Body of pancreas (tissue), 4 donors: ENCODE data around the gene STK11IP. TPM values are rescaled to one million over a fixed set of nuclear protein-coding genes. Genes with fewer than 3 reads are reported as not detected.
A peak's percentile ranks its signal among the peaks of the same experiment; 100 is the strongest.

ENCODE experiments used
- ATAC-seq: fragments of 150-250 bp; one replicate; pipeline ENCODE4 v1.9.1; 2016
- DNase-seq, 4 donors: peaks; one replicate each; pipeline ENCODE4 v3.0.0-alpha.2; 2019
- H3K27ac ChIP-seq, 4 donors: fragments of 200-600 bp; sonication (generic); 1 replicate in 3 of 4; 2 replicates in 1 of 4; pipeline versions ENCODE4 v1.5.1 to v1.6.1; 2016 to 2019; ENCODE audit warnings: mild to moderate bottlenecking in 1 of 4, mixed read lengths in 1 of 4, moderate library complexity in 1 of 4
- H3K27me3 ChIP-seq, 2 donors: fragments of 200-600 bp; sonication (generic); one replicate each; pipeline ENCODE4 v1.6.0; 2016; ENCODE audit warnings: mild to moderate bottlenecking in 1 of 2
- H3K36me3 ChIP-seq, 2 donors: fragments of 200-600 bp; sonication (generic); replicated peaks in 1 of 2; 2 replicates each; pipeline ENCODE4 v1.5.1; 2016; ENCODE audit warnings: low read depth in 2 of 2; ENCODE audit not compliant: insufficient read depth in 1 of 2
- H3K4me1 ChIP-seq: fragments of 200-600 bp; sonication (generic); one replicate; pipeline ENCODE4 v1.6.0; 2016
- H3K4me3 ChIP-seq, 2 donors: fragments of 200-600 bp; sonication (generic); 1 replicate in 1 of 2; 2 replicates in 1 of 2; pipeline ENCODE4 v1.5.1; 2016 to 2019
- H3K9me3 ChIP-seq, 3 donors: fragments of 200-600 bp; sonication (generic); 1 replicate in 2 of 3; 2 replicates in 1 of 3; pipeline ENCODE4 v1.5.1; 2016
- CTCF ChIP-seq, 7 experiments: fragments of 450-650 bp in 4 of 7; fragments of 200-600 bp in 3 of 7; sonication (generic) in 3 of 7; IDR thresholded peaks; one replicate each; pipeline ENCODE4 v1.5.1; 2016 to 2019; ENCODE audit warnings: antibody characterized with exemption in 7 of 7
- POLR2A ChIP-seq, 3 donors: fragments of 450-650 bp; IDR thresholded peaks; one replicate each; pipeline ENCODE4 v1.6.1; 2016; ENCODE audit warnings: antibody characterized with exemption in 3 of 3, mild to moderate bottlenecking in 2 of 3
- WGBS, 2 donors: methylation state at CpG; one replicate each; pipeline ENCODE4 v1.1.5; 2017; 5-methylcytosine and 5-hydroxymethylcytosine counted together
- intact Hi-C: fragments of 100-400 bp; cut with DNase I; formaldehyde crosslinking; loops from one replicate; pipeline ENCODE4 v1.15.1; 2023
- total RNA-seq, 2 donors: library from RNA; depleted of rRNA; stranded (reverse); fragments of >200 nt; gene quantifications; one replicate each; pipeline ENCODE4 v1.1.0, GENCODE V29; 2016

The STK11IP gene
- total RNA-seq, 2 donors from 2014 or later, result 9.6 to 18.1 TPM

GRCh38 chr2:219563271-219563928 lies 34.3 kb upstream of the STK11IP start:
- DNase-seq, result peak in 1 of 4 donors; percentile 9

GRCh38 chr2:219565130-219566080 lies 32.3 kb upstream of the STK11IP start:
- Histone ChIP-seq H3K4me3 (no peak overlapping the region), H3K4me1 (peaks cover 9% of the 10 kb centered on the region), H3K27ac (no peak overlapping the region), H3K27me3 (no peaks in the 10 kb centered on the region), H3K36me3 (peaks cover 0 to 11% of the 10 kb centered on the region in 2 donors), H3K9me3 (no peaks in the 10 kb centered on the region)
- TF ChIP-seq POLR2A (IDR thresholded peaks at IDR 0.05) (no peak), CTCF (IDR thresholded peaks at IDR 0.05) (no peak)
- intact Hi-C loops, result no loop called here
- 87 to 96% methylated on average over 16 to 21 of the region's 21 CpGs for WGBS, 2 donors
- DNase-seq, result no peak
- ATAC-seq, result no peak

More at GRCh38 chr2:219563271-219563928, 34.3 kb upstream of the STK11IP start:
- Histone ChIP-seq H3K9me3 (no peaks in the 10 kb centered on the region), H3K27me3 (no peaks in the 10 kb centered on the region), H3K4me3 (no peak overlapping the region), H3K4me1 (peaks cover 9% of the 10 kb centered on the region), H3K27ac (no peak overlapping the region), H3K36me3 (peaks cover 0 to 11% of the 10 kb centered on the region in 2 donors)
- intact Hi-C loops, result no loop called here
- ATAC-seq, result no peak
- TF ChIP-seq POLR2A (IDR thresholded peaks at IDR 0.05), result no peak
- TF ChIP-seq CTCF (IDR thresholded peaks at IDR 0.05), result no peak
- WGBS, 2 donors, result 91 to 94% methylated on average over 19 to 20 of the region's 20 CpGs

- Histone ChIP-seq H3K36me3 (peaks cover 0 to 11% of the 10 kb centered on the region in 2 donors), H3K9me3 (no peaks in the 10 kb centered on the region), H3K4me3 (no peak overlapping the region), H3K27me3 (no peaks in the 10 kb centered on the region), H3K27ac (no peak overlapping the region), H3K4me1 (peaks cover 12% of the 10 kb centered on the region)
- intact Hi-C loops, result no loop called here
- no peak for TF ChIP-seq CTCF (IDR thresholded peaks at IDR 0.05)
- no peak for TF ChIP-seq POLR2A (IDR thresholded peaks at IDR 0.05)
- no peak for ATAC-seq
- no peak for DNase-seq
- 91 to 100% methylated on average over 1 to 11 of the region's 11 CpGs for WGBS, 2 donors
These were observed 31.0 kb upstream of the STK11IP start for GRCh38 chr2:219566640-219567039.

- no peak for TF ChIP-seq CTCF (IDR thresholded peaks at IDR 0.05)
- no peak for TF ChIP-seq POLR2A (IDR thresholded peaks at IDR 0.05)
- ATAC-seq, result no peak
- Histone ChIP-seq H3K27me3 (no peaks in the 10 kb centered on the region), H3K9me3 (no peaks in the 10 kb centered on the region), H3K36me3 (peaks cover 0 to 11% of the 10 kb centered on the region in 2 donors), H3K4me1 (peaks cover 17% of the 10 kb centered on the region), H3K27ac (no peak overlapping the region), H3K4me3 (no peak overlapping the region)
- WGBS, 2 donors, result 96 to 100% methylated on average over 1 to 8 of the region's 18 CpGs
- DNase-seq, result no peak
- intact Hi-C loops, result no loop called here
These were observed 30.5 kb upstream of the STK11IP start for GRCh38 chr2:219567131-219567530.
